Fibroblast of lung (primary cell): ENCODE measurements around the gene PROX2.

Experiments
- EZH2 ChIP-seq: IDR thresholded peaks from 2 replicates; pipeline ENCODE4 v1.5.1; 2012; ENCODE audit warnings: low read length, control low read depth, mild to moderate bottlenecking; ENCODE audit errors: missing control alignments
- TF ChIP-seq, protein P1 (sequence below), 2 donors: IDR thresholded peaks in 1 of 2; conservative IDR thresholded peaks in 1 of 2; 1 replicate in 1 of 2; 2 replicates in 1 of 2; pipeline ENCODE4 v1.5.1; 2011 to 2012; ENCODE audit warnings: low read length in 2 of 2, control low read depth in 1 of 2, inconsistent platforms in 1 of 2, low read depth in 1 of 2, mild to moderate bottlenecking in 1 of 2

DNA sequence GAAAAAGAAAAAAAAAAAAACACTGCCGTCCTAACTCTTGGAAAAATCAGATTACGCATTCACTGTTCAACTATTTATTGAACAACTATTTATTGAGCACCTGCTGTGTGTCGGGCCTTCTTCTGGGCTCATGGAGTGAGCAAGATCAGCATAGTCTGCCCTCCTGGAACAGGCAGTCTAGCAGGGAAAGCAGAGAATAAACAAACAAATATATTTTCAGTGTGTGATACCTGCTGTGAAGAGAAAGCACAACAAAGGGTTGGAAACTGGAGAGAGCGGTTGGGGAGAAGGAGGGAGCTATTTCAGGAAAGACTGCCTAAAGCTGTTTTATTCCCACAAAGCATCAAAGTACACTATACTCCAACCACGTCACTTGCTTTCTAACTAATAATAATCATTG is 10.8 kb downstream of the PROX2 start:
- TF ChIP-seq, protein P1, sequence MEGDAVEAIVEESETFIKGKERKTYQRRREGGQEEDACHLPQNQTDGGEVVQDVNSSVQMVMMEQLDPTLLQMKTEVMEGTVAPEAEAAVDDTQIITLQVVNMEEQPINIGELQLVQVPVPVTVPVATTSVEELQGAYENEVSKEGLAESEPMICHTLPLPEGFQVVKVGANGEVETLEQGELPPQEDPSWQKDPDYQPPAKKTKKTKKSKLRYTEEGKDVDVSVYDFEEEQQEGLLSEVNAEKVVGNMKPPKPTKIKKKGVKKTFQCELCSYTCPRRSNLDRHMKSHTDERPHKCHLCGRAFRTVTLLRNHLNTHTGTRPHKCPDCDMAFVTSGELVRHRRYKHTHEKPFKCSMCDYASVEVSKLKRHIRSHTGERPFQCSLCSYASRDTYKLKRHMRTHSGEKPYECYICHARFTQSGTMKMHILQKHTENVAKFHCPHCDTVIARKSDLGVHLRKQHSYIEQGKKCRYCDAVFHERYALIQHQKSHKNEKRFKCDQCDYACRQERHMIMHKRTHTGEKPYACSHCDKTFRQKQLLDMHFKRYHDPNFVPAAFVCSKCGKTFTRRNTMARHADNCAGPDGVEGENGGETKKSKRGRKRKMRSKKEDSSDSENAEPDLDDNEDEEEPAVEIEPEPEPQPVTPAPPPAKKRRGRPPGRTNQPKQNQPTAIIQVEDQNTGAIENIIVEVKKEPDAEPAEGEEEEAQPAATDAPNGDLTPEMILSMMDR (conservative IDR thresholded peaks at IDR 0.05 in 1 of 2, IDR thresholded peaks at IDR 0.05 in 1 of 2; ENCODE audit: low read depth in 1 of 2, low read length in 2 of 2), result no peak
- no peak for TF ChIP-seq EZH2
